GM21515 (cell line): ENCODE data around the gene TRAPPC11.
"Not testable (repeated sequence)": the region's sequence is repeated elsewhere in the genome, so short reads cannot be mapped to it uniquely, and the experiment has no call there.

Experiments
- ATAC-seq: cut with Tn5 transposase; IDR thresholded peaks from one replicate; pipeline ENCODE4 v1.9.1; 2021; ENCODE audit not compliant: unreplicated experiment

TRAPPC11 gene

DNA sequence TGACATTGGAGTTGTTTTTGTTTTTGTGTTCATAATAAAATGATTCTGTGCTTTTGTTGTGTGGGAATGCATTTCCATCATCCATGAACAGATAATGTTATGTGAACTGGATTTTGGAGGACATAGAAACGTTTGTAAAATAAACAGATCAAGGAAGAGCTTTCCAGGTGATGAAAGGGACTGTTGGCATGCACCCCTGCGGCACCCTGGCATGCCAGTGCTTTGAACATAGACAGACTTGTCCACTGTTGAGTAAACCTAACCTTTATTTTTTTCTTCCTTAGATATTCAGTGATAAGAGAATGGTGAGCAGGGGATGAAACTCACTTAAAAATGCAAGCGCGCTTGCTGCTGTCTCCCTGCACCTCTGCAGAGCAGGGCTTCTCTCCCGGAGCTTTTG is 59.8 kb downstream of the TRAPPC11 start:
- ATAC-seq = no peak

DNA sequence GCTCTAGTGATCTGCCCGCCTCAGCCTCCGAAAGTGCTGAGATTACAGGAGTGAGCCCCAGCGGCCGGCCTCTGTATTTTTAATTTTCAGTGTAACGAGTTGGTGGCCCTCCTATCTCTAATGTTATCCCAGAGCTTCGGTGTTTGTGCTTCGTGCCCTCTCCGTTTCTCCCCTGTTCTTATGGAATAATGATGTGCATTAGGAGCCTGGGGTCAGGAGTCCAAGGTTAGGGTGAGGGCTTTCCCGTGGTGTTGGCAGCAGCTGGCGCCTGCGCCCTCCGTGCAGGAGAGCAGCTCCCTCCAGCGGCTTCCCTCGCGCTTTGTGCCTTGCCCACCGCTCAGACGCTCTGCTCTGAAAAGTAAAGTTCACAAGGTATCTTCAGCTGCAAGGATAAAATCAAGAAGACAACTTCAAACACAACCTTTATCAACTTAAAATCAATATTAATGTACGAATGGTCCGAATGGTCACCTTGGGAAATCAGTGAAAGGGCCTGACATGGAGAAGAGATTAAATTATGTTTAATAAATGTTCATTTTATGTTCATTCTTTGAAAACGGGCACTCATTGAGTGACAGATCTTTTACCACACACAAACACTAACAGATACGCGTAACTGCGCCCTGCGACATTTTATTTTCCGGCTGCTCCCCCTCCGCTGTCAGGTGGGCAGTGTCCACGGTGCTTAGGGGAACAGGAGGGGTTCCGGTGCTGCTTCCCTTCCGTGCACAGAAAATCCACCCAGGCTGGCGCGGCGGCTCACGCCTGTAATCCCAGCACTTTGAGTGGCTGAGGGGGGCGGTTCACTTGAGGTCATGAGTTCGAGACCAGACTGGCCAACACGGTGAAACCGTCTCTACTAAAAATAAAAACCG is 62.4 kb downstream of the TRAPPC11 start:
- ATAC-seq = no peak

DNA sequence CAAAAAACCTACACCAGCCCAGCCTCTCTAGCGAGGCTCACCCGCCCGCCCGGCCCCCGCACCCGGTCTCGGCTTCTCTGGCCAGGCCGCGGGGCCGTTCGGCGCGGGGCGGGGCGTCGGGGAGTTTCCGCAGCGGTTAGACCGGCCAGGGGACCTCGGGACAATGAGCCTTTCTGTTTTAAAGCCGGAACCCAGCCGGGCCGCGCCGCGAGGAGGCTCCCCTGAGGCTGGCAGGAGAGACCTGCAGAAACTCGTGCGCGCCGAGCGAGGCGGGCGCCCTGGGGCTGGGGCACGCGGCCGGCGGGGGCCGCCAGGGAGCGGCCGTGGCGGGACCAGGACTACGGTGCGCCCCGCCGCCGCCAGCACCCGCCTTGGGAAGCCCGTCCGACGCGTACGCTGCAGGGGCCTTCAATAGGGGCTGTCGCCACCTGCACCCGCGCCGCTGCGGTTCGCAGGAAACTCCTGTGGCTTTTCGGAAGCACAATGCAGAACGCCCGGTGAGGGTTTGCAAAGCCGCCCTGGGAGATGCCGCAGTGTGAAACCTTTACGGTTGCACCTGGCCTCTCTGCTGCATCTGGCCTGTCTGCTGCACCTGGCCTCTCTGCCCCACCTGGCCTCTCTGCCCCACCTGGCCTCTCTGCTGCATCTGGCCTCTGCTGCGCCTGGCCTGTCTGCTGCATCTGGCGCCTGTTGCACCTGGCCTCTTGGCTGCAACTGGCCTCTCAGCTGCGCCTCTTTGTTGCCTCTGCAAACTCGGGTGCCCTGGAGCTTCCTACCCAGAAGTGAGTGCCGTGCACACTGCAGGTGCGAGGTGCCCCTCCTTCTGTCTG is 63.9 kb downstream of the TRAPPC11 start:
- ATAC-seq = peak; percentile 84

GRCh38 chr4:183723561-183724228 is 64.6 kb downstream of the TRAPPC11 start:
- no peak for ATAC-seq

GRCh38 chr4:183725585-183725984 is 66.5 kb downstream of the TRAPPC11 start:
- not testable (repeated sequence) for ATAC-seq

DNA sequence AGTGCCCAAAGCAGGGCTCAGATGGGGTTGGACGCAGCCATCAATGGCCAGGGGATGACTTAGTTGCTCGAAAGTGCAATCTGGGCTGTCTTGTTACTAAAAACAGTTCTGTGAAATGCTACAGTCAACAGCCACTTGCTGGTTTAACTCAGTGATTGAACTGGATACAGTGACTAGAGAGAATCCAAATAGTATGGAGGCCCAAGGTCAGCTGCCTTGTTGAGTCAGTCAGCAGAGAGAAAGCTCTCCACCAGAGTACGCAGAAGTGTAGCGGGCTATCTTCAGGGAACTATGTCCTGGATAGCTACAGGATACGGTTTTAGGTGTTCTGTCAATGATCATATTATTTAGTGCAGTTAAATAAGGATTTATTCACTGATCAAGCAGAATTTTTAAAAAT is 68.4 kb downstream of the TRAPPC11 start:
- no peak for ATAC-seq

- no peak for ATAC-seq
These were observed 69.4 kb downstream of the TRAPPC11 start for GRCh38 chr4:183728223-183729068.

- ATAC-seq = no peak
These were observed 69.9 kb downstream of the TRAPPC11 start for GRCh38 chr4:183729069-183729406.

GRCh38 chr4:183729430-183730328 is 70.6 kb downstream of the TRAPPC11 start:
- ATAC-seq = no peak

- ATAC-seq = no peak
These were observed 73.2 kb downstream of the TRAPPC11 start for GRCh38 chr4:183732296-183732695.

DNA sequence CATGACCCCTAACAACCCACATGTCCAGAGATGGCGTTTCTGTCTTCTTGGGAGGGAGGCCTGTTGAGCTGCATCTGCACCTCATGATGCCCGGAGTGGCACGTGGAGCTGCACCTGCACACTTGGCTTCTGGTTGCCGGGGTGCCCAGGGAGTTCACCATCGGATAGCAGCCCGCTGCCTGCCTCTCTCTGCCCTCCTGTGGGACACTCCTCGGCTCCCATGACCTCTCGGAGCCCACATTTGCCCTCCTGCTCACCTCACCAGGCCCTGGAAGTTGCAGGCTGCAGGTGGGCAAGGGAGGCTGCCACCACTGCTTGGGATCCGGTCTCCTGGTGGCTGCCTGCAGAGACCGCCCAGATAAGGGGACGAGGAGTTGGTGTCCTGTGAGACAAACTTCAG is 74.1 kb downstream of the TRAPPC11 start:
- ATAC-seq = no peak

DNA sequence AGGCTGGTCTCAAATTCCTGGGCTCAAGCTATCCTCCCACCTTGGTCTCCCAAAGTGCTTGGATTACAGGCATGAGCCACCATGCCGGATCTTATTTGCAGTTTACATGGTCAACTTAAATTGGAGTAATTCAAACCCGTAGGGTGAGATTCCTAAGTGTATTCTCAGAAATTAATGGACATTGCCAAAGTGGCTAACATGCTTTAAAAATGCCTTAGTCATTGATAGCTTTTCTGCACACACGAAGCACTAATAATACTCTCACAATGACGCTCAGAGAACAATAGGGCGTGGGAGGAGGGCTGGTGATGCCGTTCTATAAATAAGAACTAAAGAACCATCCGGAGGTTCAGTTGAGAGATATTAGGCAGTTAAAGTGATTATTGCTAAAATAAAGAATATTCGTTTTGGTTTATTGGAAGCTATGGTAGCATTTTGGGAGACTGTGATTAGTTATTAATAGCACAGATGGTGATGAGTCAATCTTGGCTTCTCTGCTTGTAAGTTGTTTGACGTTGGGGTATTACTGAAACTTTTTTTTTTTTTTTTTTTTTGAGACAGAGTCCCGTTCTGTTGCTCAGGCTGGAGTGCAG is 79.1 kb downstream of the TRAPPC11 start:
- peak; percentile 68 for ATAC-seq

GRCh38 chr4:183738961-183739360 is 79.9 kb downstream of the TRAPPC11 start:
- ATAC-seq = no peak

GRCh38 chr4:183746305-183747229 is 87.5 kb downstream of the TRAPPC11 start:
- no peak for ATAC-seq

GRCh38 chr4:183747380-183747779 is 88.3 kb downstream of the TRAPPC11 start:
- no peak for ATAC-seq

DNA sequence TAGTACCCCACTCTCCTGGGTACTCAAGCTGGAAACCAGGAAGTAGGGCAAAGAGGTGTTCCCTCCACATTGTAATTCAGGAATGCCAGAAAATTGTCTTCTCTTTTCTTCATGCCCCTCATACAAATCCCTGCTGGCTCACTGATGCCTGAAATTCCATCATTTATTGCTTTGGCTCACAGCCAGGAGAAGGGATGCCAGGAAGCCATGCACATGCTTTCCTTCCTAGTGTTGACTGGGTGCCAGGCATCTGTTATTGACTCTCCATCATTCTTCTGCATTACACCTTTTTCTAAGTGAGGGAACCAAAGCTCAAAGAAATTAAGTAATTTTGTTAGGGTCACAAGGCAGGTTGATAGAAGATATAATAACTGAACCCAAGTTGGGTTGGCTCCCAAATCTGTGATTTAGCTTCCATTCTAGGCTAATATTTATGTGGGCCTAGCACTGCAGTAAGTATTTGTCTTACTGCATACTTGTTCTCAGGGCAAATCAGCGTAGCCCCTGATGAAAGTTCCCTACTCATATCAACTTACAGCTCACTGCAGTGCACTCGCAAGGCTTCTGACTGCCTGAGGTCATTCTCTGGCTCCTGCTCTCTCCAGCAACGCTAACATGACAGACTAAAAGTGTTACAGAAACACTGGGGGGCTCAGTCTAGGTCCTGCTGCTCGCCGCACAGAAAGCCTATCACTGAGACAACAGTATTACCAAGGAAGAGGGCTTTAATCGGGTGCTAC is 89.0 kb downstream of the TRAPPC11 start:
- no peak for ATAC-seq

- no peak for ATAC-seq
These were observed 92.0 kb downstream of the TRAPPC11 start for GRCh38 chr4:183751106-183751505.

GRCh38 chr4:183755596-183755995 is 96.5 kb downstream of the TRAPPC11 start:
- no peak for ATAC-seq
